OCI-LY3 (cell line): Measurements from ENCODE around the gene USH2A.
"Not testable (repeated sequence)": the region's sequence is repeated elsewhere in the genome, so short reads cannot be mapped to it uniquely, and the experiment has no call there.

ENCODE experiments used
- H2AFZ ChIP-seq: fragments of 200-600, 300-600 bp; shearing (Covaris generic); 2 replicates; pipeline ENCODE4 v1.6.0; 2014; ENCODE audit warnings: antibody characterized with exemption, low read depth, low read length
- H3K27ac ChIP-seq: fragments of 200-600, 300-600 bp; sonication (generic); 2 replicates; pipeline ENCODE4 v1.5.1; 2014; ENCODE audit warnings: mild to moderate bottlenecking, low read length, moderate library complexity, mixed read lengths
- H3K27me3 ChIP-seq: fragments of 200-600, 300-600 bp; sonication (generic); 2 replicates; pipeline ENCODE4 v1.6.1; 2014; ENCODE audit warnings: low read depth, low read length, mixed read lengths
- H3K36me3 ChIP-seq: fragments of 200-600, 300-600 bp; sonication (generic); replicated peaks from 2 replicates; pipeline ENCODE3; 2014; ENCODE audit warnings: low read depth, low read length, mixed read lengths
- H3K4me1 ChIP-seq: fragments of 300-600, 200-600 bp; sonication (generic); 2 replicates; pipeline ENCODE4 v1.6.1; 2014; ENCODE audit warnings: low read length, mixed read lengths
- H3K4me2 ChIP-seq: fragments of 200-600, 300-600 bp; sonication (generic); 2 replicates; pipeline ENCODE4 v1.6.1; 2014; ENCODE audit warnings: low read length, mixed read lengths
- H3K4me3 ChIP-seq: fragments of 300-600, 200-600 bp; sonication (generic); 2 replicates; pipeline ENCODE4 v1.5.1; 2014; ENCODE audit warnings: antibody characterized with exemption, mild to moderate bottlenecking, low read length, moderate library complexity
- H3K79me2 ChIP-seq: fragments of 300-600, 200-600 bp; shearing (Covaris generic); 2 replicates; pipeline ENCODE4 v1.6.1; 2014; ENCODE audit warnings: mild to moderate bottlenecking, low read length, mixed read lengths
- H3K9ac ChIP-seq: fragments of 300-600, 200-600 bp; shearing (Covaris generic); 2 replicates; pipeline ENCODE4 v1.6.0; 2014; ENCODE audit warnings: mild to moderate bottlenecking, low read length, moderate library complexity
- H3K9me3 ChIP-seq: fragments of 200-600, 300-600 bp; shearing (Covaris generic); 2 replicates; pipeline ENCODE4 v1.6.1; 2014; ENCODE audit warnings: low read length, mixed read lengths; ENCODE audit not compliant: insufficient read depth
- H4K20me1 ChIP-seq: fragments of 200-600, 300-600 bp; sonication (generic); 2 replicates; pipeline ENCODE4 v1.6.1; 2016; ENCODE audit warnings: low read length, mixed read lengths; ENCODE audit not compliant: insufficient read depth
- EZH2phosphoT487 ChIP-seq: fragments of 200-600 bp; shearing (Covaris generic); IDR thresholded peaks from 2 replicates; pipeline ENCODE4 v1.6.1; 2018; ENCODE audit warnings: antibody characterized with exemption, mixed run types, low read depth
- TF ChIP-seq, protein P1 (sequence below): fragments of 200-600, 300-600 bp; sonication (generic); IDR thresholded peaks from 2 replicates; pipeline ENCODE4 v1.5.1; 2014; ENCODE audit warnings: antibody characterized with exemption, low read length, low read depth

Gene USH2A

DNA sequence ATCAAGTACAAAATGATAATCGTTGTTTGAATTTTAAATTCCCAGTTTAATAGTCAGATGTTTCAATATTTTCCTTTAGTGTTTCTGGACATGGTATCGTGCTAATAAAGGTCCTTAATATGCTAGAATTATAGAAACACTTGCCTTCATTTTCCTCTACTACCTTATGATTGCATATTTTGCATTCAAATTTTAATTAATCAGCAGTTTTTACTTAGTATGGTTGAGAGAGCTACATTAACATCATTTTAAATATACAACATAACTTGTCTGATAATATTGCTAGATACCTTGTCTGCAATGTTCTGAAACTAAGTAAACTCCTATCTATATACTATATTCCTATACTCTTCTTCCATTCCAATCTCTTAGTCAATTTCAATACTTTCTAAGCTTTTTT lies 66.3 kb downstream of the USH2A start:
- no peak overlapping the region for H3K4me2 ChIP-seq
- TF ChIP-seq EZH2phosphoT487: no peak
- TF ChIP-seq, protein P1, sequence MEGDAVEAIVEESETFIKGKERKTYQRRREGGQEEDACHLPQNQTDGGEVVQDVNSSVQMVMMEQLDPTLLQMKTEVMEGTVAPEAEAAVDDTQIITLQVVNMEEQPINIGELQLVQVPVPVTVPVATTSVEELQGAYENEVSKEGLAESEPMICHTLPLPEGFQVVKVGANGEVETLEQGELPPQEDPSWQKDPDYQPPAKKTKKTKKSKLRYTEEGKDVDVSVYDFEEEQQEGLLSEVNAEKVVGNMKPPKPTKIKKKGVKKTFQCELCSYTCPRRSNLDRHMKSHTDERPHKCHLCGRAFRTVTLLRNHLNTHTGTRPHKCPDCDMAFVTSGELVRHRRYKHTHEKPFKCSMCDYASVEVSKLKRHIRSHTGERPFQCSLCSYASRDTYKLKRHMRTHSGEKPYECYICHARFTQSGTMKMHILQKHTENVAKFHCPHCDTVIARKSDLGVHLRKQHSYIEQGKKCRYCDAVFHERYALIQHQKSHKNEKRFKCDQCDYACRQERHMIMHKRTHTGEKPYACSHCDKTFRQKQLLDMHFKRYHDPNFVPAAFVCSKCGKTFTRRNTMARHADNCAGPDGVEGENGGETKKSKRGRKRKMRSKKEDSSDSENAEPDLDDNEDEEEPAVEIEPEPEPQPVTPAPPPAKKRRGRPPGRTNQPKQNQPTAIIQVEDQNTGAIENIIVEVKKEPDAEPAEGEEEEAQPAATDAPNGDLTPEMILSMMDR: no peak

DNA sequence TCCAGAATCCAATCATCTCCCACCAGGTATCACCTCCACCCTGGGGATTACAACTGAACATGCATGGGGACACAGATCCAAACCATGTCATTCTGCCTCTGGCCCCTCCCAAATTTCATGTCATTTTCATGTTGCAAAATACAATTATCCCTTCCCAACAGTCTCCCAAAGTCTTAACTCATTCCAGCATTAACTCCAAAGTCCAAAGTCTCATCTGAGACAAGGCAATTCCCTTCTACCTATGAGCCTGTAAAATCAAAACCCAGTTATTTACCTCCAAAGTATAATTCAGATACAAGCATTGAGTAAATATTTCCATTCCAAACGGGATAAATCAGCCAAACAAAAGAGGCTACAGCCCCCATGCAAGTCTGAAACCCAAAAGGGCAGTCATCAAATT lies 73.1 kb downstream of the USH2A start:
- no peaks in the 10 kb centered on the region for H3K27me3 ChIP-seq
- H3K9ac ChIP-seq: no peak overlapping the region
- H4K20me1 ChIP-seq: no peaks in the 10 kb centered on the region
- no peak overlapping the region for H3K27ac ChIP-seq
- TF ChIP-seq, protein P1: no peak
- TF ChIP-seq EZH2phosphoT487: no peak
- no peak overlapping the region for H3K4me2 ChIP-seq
- no peak overlapping the region for H2AFZ ChIP-seq
- H3K79me2 ChIP-seq: no peaks in the 10 kb centered on the region
- no peaks in the 10 kb centered on the region for H3K4me1 ChIP-seq
- no peaks in the 10 kb centered on the region for H3K9me3 ChIP-seq
- no peaks in the 10 kb centered on the region for H3K36me3 ChIP-seq
- no peak overlapping the region for H3K4me3 ChIP-seq

More for the DNA sequence above, 66.3 kb downstream of the USH2A start:
- no peaks in the 10 kb centered on the region for H3K9me3 ChIP-seq
- H3K27me3 ChIP-seq: no peaks in the 10 kb centered on the region
- H3K27ac ChIP-seq: no peak overlapping the region
- no peaks in the 10 kb centered on the region for H4K20me1 ChIP-seq
- H2AFZ ChIP-seq: no peak overlapping the region
- no peak overlapping the region for H3K9ac ChIP-seq
- H3K4me3 ChIP-seq: no peak overlapping the region
- H3K4me1 ChIP-seq: no peaks in the 10 kb centered on the region
- H3K36me3 ChIP-seq: no peaks in the 10 kb centered on the region
- H3K79me2 ChIP-seq: no peaks in the 10 kb centered on the region

DNA sequence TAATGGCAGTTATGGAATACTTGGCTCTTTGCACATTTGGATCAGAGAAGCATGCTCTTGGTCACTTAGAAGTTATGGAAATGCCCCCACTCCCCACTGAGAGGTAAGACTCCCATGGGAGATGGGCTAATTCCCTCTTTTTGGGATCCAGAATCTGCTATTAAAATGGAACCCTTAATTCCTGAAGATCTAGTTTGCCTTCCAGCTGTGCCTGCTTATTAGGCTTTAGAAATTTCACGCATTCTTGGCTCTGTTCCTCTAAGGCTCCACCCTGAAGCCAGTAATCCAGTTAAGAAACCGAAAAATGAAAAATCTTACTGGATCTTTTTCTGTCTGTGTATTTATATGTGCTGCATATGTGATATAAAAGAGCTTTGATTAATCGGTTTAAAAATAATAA lies 76.7 kb downstream of the USH2A start:
- no peak overlapping the region for H3K27ac ChIP-seq
- H3K9me3 ChIP-seq: no peaks in the 10 kb centered on the region
- no peaks in the 10 kb centered on the region for H3K36me3 ChIP-seq
- H3K27me3 ChIP-seq: no peaks in the 10 kb centered on the region
- no peak for TF ChIP-seq EZH2phosphoT487
- TF ChIP-seq, protein P1: no peak
- H3K79me2 ChIP-seq: no peaks in the 10 kb centered on the region
- H3K4me2 ChIP-seq: no peak overlapping the region
- no peak overlapping the region for H3K4me3 ChIP-seq
- H3K4me1 ChIP-seq: no peaks in the 10 kb centered on the region
- H4K20me1 ChIP-seq: no peaks in the 10 kb centered on the region
- no peak overlapping the region for H3K9ac ChIP-seq
- H2AFZ ChIP-seq: no peak overlapping the region

DNA sequence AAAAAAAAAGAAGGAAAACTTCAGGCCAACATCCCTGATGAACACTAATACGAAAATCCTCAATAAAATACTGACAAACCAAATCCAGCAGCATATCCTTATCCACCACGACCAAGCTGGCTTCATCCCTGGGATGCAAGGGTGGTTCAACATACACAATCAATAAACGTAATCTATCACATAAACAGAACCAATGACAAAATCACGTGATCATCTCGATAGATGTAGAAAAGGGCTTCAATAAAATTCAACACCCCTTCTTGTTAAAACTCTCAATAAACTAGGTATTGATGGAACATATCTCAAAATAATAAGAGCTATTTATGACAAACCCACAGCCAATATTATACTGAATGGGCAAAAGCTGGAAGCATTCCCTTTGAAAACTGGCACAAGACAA lies 82.7 kb downstream of the USH2A start:
- not testable (repeated sequence) for H3K4me1 ChIP-seq, H3K4me3 ChIP-seq, H4K20me1 ChIP-seq, H3K79me2 ChIP-seq, H2AFZ ChIP-seq, H3K9me3 ChIP-seq, H3K27me3 ChIP-seq, H3K27ac ChIP-seq, H3K4me2 ChIP-seq, H3K9ac ChIP-seq, H3K36me3 ChIP-seq

DNA sequence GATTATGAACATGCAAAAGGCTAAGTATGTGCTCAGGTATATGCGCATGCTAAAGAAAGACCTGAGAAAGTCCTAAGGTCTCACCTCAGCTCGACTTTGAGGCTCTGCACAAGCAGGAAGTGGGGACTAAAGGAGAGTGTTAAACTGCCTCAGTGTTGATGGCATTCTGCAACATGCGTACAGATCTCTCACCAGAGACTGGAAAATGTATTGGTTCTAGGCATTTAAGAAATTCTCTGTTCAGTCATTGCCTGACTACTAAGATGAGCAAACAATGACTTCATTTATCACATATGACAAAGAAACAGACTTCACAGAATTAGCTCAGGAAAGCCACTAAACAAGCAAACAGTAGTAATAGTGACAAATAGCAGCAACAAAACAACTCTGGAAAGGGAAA lies 90.8 kb downstream of the USH2A start:
- H4K20me1 ChIP-seq: no peaks in the 10 kb centered on the region
- no peaks in the 10 kb centered on the region for H3K36me3 ChIP-seq
- H3K79me2 ChIP-seq: no peaks in the 10 kb centered on the region
- H3K4me3 ChIP-seq: no peak overlapping the region
- H2AFZ ChIP-seq: no peak overlapping the region
- no peaks in the 10 kb centered on the region for H3K9me3 ChIP-seq
- H3K4me2 ChIP-seq: no peak overlapping the region
- no peaks in the 10 kb centered on the region for H3K27me3 ChIP-seq
- TF ChIP-seq, protein P1: no peak
- TF ChIP-seq EZH2phosphoT487: no peak
- no peaks in the 10 kb centered on the region for H3K4me1 ChIP-seq
- H3K9ac ChIP-seq: no peak overlapping the region
- H3K27ac ChIP-seq: no peak overlapping the region
